Measurements from ENCODE around the gene VPS51.

Gene VPS51

GRCh38 chr11:65160643-65161042 is 64.6 kb downstream of the VPS51 start:
- Histone ChIP-seq H3K36me3 (no peaks in the 10 kb centered on the region), H3K9me3 (no peaks in the 10 kb centered on the region), H3K27ac (no peak overlapping the region), H3K4me1 (no peaks in the 10 kb centered on the region), H3K9ac (no peak overlapping the region), H4K20me1 (no peaks in the 10 kb centered on the region), H3K27me3 (no peaks in the 10 kb centered on the region), H3K4me3 (no peak overlapping the region), H3K4me2 (no peak overlapping the region)
- TF ChIP-seq Cebpa-rat (IDR thresholded peaks at IDR 0.05): no peak

Measured in BLaER1 (cell line).